Right lobe of liver (tissue), 4 donors: ENCODE results near the gene SCRN2.

Source experiments
- POLR2A ChIP-seq: fragments of 450-650 bp; IDR thresholded peaks from one replicate; pipeline ENCODE4 v1.6.1; 2017; ENCODE audit warnings: antibody characterized with exemption, mild to moderate bottlenecking
- TF ChIP-seq, protein P1 (sequence below), 4 donors: fragments of 200-600 bp in 3 of 4; fragments of 450-650 bp in 1 of 4; IDR thresholded peaks; one replicate each; pipeline versions ENCODE4 v1.5.1 to v1.8.0; 2016 to 2022; ENCODE audit warnings: antibody characterized with exemption in 4 of 4, mild to moderate bottlenecking in 2 of 4
- donor health status: DM: no; HTN: no; CAD: no.
- donor health status: DM: no; HTN: no; CAD: no.
- donor health status: DM: no; HTN: yes; CAD: no.

DNA sequence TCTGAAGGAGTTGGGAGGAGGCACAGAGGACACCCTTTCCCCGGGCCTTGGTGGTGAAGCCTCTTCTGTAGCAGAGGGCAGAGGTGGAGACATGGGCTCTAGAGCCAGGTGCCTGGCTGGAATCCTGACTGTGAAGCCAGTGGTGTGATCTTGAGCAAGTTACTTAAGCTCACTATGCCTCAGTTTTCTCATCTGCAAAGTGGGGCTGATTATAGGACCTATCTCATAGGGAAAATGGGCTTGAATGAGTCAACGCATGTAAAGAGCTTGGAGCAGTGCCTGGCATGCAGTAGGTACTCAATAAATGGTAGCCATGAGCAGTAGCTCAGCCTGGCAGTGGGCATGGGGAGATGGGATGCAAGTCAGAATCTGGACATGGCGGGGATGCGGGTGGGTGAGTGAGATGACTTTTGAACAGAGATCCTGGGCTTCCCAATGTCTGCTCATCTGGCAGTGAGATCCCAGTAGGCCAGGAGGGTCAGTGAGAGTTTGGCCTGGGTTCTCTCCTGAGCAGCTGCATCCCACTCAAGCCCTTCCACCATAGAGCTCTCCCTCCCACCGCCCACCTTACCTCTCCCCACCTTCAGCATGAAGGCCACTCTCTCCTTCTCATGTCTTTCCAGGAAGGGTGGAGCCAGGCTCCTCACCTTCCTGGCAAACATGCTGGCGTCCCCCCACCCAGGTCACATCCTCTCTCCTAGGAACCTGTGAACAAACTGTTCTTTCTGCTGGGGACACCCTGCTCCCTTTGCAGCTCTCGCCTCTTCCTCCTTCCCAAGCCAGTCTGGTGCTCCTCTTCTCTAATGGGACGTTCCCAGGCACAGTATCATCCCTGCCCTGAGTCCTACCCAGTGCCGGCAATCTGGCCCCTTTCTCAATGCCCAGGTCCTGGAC lies 41.9 kb upstream of the SCRN2 start:
- TF ChIP-seq, protein P1, sequence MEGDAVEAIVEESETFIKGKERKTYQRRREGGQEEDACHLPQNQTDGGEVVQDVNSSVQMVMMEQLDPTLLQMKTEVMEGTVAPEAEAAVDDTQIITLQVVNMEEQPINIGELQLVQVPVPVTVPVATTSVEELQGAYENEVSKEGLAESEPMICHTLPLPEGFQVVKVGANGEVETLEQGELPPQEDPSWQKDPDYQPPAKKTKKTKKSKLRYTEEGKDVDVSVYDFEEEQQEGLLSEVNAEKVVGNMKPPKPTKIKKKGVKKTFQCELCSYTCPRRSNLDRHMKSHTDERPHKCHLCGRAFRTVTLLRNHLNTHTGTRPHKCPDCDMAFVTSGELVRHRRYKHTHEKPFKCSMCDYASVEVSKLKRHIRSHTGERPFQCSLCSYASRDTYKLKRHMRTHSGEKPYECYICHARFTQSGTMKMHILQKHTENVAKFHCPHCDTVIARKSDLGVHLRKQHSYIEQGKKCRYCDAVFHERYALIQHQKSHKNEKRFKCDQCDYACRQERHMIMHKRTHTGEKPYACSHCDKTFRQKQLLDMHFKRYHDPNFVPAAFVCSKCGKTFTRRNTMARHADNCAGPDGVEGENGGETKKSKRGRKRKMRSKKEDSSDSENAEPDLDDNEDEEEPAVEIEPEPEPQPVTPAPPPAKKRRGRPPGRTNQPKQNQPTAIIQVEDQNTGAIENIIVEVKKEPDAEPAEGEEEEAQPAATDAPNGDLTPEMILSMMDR (IDR thresholded peaks at IDR 0.05): no peak
- no peak for TF ChIP-seq POLR2A
